CMK (cell line): ENCODE data around the gene DDX41.

Source experiments
- DNase-seq: peaks from one replicate; pipeline ENCODE4 v3.0.0-alpha.2; 2010; ENCODE audit warnings: low read depth

Gene DDX41

GRCh38 chr5:177483042-177483441 lies 33.7 kb downstream of the DDX41 start:
- no peak for DNase-seq

- no peak for DNase-seq
Measured at GRCh38 chr5:177482359-177482795, 34.4 kb downstream of the DDX41 start.

GRCh38 chr5:177479774-177480173 lies 37.0 kb downstream of the DDX41 start:
- DNase-seq, result no peak

GRCh38 chr5:177478711-177479646 lies 37.8 kb downstream of the DDX41 start:
- no peak for DNase-seq

GRCh38 chr5:177477701-177478477 lies 38.9 kb downstream of the DDX41 start:
- no peak for DNase-seq

GRCh38 chr5:177476531-177477233 lies 40.1 kb downstream of the DDX41 start:
- no peak for DNase-seq

- no peak for DNase-seq
Measured at GRCh38 chr5:177475563-177476427, 41.0 kb downstream of the DDX41 start.

GRCh38 chr5:177474846-177475562 lies 41.8 kb downstream of the DDX41 start:
- no peak for DNase-seq

GRCh38 chr5:177474002-177474476 lies 42.7 kb downstream of the DDX41 start:
- no peak for DNase-seq

- DNase-seq, result no peak
Measured at GRCh38 chr5:177473443-177474001, 43.2 kb downstream of the DDX41 start, which contains the start of gene DBN1. TSS of gene DBN1 (minus strand) at chr5:177473634. CDS start at chr5:177473521, 113 bp downstream.

- DNase-seq, result no peak
Measured at GRCh38 chr5:177472460-177473442, 44.0 kb downstream of the DDX41 start.

GRCh38 chr5:177471610-177472356 lies 45.0 kb downstream of the DDX41 start:
- no peak for DNase-seq

GRCh38 chr5:177470759-177471536 lies 45.8 kb downstream of the DDX41 start:
- no peak for DNase-seq

- DNase-seq, result no peak
Measured at GRCh38 chr5:177469750-177470525, 46.8 kb downstream of the DDX41 start.

- no peak for DNase-seq
Measured at GRCh38 chr5:177468685-177469628, 47.8 kb downstream of the DDX41 start.
